Measurements from ENCODE around the gene SLAMF8. TPM values are rescaled to one million over a fixed set of nuclear protein-coding genes. Genes with fewer than 3 reads are reported as not detected.

The SLAMF8 gene
- total RNA-seq, 4 donors from 2014 or later, result 3.1 to 7.8 (median 5.2) TPM

GRCh38 chr1:159868766-159869165, 42.1 kb downstream of the SLAMF8 start:
- 59 to 77% methylated on average over 3 of the region's 3 CpGs for WGBS, 2 donors
- TF ChIP-seq POLR2A (IDR thresholded peaks at IDR 0.05), result no peak
- TF ChIP-seq, protein P1, sequence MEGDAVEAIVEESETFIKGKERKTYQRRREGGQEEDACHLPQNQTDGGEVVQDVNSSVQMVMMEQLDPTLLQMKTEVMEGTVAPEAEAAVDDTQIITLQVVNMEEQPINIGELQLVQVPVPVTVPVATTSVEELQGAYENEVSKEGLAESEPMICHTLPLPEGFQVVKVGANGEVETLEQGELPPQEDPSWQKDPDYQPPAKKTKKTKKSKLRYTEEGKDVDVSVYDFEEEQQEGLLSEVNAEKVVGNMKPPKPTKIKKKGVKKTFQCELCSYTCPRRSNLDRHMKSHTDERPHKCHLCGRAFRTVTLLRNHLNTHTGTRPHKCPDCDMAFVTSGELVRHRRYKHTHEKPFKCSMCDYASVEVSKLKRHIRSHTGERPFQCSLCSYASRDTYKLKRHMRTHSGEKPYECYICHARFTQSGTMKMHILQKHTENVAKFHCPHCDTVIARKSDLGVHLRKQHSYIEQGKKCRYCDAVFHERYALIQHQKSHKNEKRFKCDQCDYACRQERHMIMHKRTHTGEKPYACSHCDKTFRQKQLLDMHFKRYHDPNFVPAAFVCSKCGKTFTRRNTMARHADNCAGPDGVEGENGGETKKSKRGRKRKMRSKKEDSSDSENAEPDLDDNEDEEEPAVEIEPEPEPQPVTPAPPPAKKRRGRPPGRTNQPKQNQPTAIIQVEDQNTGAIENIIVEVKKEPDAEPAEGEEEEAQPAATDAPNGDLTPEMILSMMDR (IDR thresholded peaks at IDR 0.05), result no peak
- peak in 1 of 2 donors; percentile 67 for DNase-seq (ENCODE audit: low spot score in 2 of 2)
- H3K4me3 ChIP-seq (ENCODE audit: low read depth, poor library complexity, severe bottlenecking), result no peak overlapping the region
- intact Hi-C loops (cut with DNase I; ENCODE audit: low total_unique reads), result no loop called here

DNA sequence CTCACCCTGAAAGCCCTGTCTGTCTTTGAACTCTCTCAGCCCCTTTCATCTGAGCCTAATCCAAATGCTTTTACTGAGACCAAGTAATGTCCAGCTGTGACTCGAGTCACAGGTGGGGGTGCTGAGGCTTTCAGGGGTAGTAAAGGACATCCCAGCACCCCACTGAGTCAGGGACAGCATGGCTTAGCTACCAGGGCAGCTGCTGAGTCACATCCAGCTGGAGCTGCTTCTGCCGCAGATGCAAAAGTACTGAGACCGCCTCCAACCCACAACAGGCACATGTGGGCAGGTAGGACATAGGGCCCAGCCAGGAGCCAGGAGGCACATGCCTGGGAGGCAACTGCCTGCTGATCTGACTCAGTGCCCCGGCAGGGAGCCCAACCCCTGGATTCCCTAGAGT, 42.5 kb downstream of the SLAMF8 start:
- intact Hi-C loops (cut with DNase I; ENCODE audit: low total_unique reads), result no loop called here
- TF ChIP-seq POLR2A (IDR thresholded peaks at IDR 0.05), result no peak
- TF ChIP-seq, protein P1 (IDR thresholded peaks at IDR 0.05), result no peak
- no peak overlapping the region for H3K4me3 ChIP-seq (ENCODE audit: low read depth, poor library complexity, severe bottlenecking)
- peak in 1 of 2 donors; percentile 84 for DNase-seq (ENCODE audit: low spot score in 2 of 2)
- WGBS, 2 donors, result 36 to 37% methylated on average over 4 of the region's 4 CpGs

GRCh38 chr1:159869607-159870006, 42.9 kb downstream of the SLAMF8 start:
- intact Hi-C loops (cut with DNase I; ENCODE audit: low total_unique reads), result no loop called here
- TF ChIP-seq, protein P1 (IDR thresholded peaks at IDR 0.05), result no peak
- TF ChIP-seq POLR2A (IDR thresholded peaks at IDR 0.05), result no peak
- DNase-seq (ENCODE audit: low spot score in 2 of 2), result peak in 1 of 2 donors; percentile 15
- no peak overlapping the region for H3K4me3 ChIP-seq (ENCODE audit: low read depth, poor library complexity, severe bottlenecking)
- 46 to 50% methylated on average over 1 of the region's 1 CpG for WGBS, 2 donors

DNA sequence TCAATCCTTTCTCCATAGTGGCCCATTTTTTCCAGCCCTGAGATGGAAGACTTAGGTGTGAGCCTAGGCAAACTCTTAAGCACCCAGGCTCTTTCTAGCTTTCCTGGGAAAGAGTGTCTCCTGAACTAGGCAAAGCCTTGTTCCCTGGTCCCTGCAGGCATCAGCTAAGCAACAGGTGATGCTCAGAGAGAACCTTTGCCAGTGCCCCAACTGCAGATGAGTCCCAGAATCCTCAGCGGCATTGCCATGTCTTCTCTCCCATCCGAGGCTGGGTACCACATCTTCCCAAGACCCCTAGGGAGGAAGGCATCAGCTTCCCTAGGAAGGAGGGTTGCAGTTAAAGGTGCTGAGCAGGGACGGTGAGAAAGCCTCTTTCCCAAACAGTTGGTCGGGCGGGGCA, 44.0 kb downstream of the SLAMF8 start:
- WGBS, 2 donors, result 78 to 86% methylated on average over 5 of the region's 5 CpGs
- H3K4me3 ChIP-seq (ENCODE audit: low read depth, poor library complexity, severe bottlenecking), result no peak overlapping the region
- peak in 1 of 2 donors; percentile 57 for DNase-seq (ENCODE audit: low spot score in 2 of 2)
- intact Hi-C loops (cut with DNase I; ENCODE audit: low total_unique reads), result no loop called here
- TF ChIP-seq, protein P1 (IDR thresholded peaks at IDR 0.05), result no peak
- no peak for TF ChIP-seq POLR2A (IDR thresholded peaks at IDR 0.05)

DNA sequence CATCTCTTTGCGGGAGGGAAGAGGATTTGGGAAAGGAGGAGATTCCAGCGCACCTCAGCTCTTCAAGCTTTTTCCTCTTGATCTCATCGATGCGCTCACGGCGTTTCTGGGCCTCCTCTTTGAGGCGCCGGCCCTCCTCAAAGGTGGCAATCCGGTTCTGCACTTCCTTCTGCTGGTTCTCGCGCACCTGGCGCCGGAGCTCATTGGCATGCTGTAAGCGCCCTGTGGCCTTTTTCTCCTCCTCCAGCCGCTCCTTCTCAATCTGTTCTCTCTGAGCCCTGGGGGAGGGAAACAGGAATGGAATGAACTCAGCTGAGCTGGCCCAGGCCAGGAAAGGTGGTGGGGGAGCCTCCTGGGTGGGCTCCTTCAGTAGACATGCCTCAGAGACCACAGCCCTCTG, 46.2 kb downstream of the SLAMF8 start:
- WGBS, 2 donors, result 62 to 63% methylated on average over 15 of the region's 15 CpGs
- peak; percentile 45 to 86 for DNase-seq (ENCODE audit: low spot score in 2 of 2)
- TF ChIP-seq, protein P1 (IDR thresholded peaks at IDR 0.05), result no peak
- no peak for TF ChIP-seq POLR2A (IDR thresholded peaks at IDR 0.05)
- intact Hi-C loops (cut with DNase I; ENCODE audit: low total_unique reads), result no loop called here
- no peak overlapping the region for H3K4me3 ChIP-seq (ENCODE audit: low read depth, poor library complexity, severe bottlenecking)

GRCh38 chr1:159873530-159874143, 47.0 kb downstream of the SLAMF8 start:
- intact Hi-C loops (cut with DNase I; ENCODE audit: low total_unique reads), result no loop called here
- WGBS, 2 donors, result 72 to 74% methylated on average over 4 of the region's 4 CpGs
- TF ChIP-seq, protein P1 (IDR thresholded peaks at IDR 0.05), result no peak
- no peak for TF ChIP-seq POLR2A (IDR thresholded peaks at IDR 0.05)
- no peak overlapping the region for H3K4me3 ChIP-seq (ENCODE audit: low read depth, poor library complexity, severe bottlenecking)
- no peak for DNase-seq (ENCODE audit: low spot score in 2 of 2)
